ENCODE measurements around the gene CYBRD1.

DNA sequence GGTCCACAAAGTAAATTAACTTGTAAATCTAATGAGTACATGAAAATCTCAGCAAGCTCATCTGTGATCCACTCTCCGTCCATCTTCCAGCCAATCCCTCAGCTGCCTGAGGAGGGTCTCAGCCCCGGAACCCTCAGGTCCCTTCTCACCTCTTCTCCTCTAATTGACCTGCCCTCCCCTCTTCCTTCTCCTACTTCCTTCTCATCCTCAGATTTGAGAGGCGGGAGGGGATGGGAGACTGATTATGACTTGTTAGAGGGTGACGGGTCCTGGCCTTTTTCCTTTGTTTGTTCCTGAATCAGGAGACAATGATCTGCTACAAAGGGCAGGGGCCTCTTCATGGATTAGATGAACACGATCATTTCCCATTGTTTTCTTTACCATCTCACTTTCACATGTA, 80.1 kb downstream of the CYBRD1 start:
- TF ChIP-seq POLR2A (IDR thresholded peaks at IDR 0.05; ENCODE audit: extremely low read depth, insufficient read length) (no peak), MYC (IDR thresholded peaks at IDR 0.05; ENCODE audit: low read depth, low read length) (no peak)
- TF ChIP-seq, protein P1, sequence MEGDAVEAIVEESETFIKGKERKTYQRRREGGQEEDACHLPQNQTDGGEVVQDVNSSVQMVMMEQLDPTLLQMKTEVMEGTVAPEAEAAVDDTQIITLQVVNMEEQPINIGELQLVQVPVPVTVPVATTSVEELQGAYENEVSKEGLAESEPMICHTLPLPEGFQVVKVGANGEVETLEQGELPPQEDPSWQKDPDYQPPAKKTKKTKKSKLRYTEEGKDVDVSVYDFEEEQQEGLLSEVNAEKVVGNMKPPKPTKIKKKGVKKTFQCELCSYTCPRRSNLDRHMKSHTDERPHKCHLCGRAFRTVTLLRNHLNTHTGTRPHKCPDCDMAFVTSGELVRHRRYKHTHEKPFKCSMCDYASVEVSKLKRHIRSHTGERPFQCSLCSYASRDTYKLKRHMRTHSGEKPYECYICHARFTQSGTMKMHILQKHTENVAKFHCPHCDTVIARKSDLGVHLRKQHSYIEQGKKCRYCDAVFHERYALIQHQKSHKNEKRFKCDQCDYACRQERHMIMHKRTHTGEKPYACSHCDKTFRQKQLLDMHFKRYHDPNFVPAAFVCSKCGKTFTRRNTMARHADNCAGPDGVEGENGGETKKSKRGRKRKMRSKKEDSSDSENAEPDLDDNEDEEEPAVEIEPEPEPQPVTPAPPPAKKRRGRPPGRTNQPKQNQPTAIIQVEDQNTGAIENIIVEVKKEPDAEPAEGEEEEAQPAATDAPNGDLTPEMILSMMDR (IDR thresholded peaks at IDR 0.05; ENCODE audit: low read depth, low read length), result no peak
